ENCODE measurements around the gene LMAN1.
A peak's percentile ranks its signal among the peaks of the same experiment; 100 is the strongest.

Gene LMAN1

GRCh38 chr18:59359576-59359952 is 499 bp upstream of the LMAN1 start:
- DNase-seq (ENCODE audit: low read depth): no peak

GRCh38 chr18:59358414-59358711 is 702 bp downstream of the LMAN1 start:
- DNase-seq (ENCODE audit: low read depth): no peak

- no peak for DNase-seq (ENCODE audit: low read depth)
Observed at GRCh38 chr18:59357928-59358327, 1.1 kb downstream of the LMAN1 start.

GRCh38 chr18:59354731-59355130 is 4.3 kb downstream of the LMAN1 start:
- no peak for DNase-seq (ENCODE audit: low read depth)

GRCh38 chr18:59353079-59353680 is 5.9 kb downstream of the LMAN1 start:
- DNase-seq (ENCODE audit: low read depth): no peak

GRCh38 chr18:59352250-59352855 is 6.7 kb downstream of the LMAN1 start:
- DNase-seq (ENCODE audit: low read depth): no peak

GRCh38 chr18:59345556-59345955 is 13.5 kb downstream of the LMAN1 start:
- no peak for DNase-seq (ENCODE audit: low read depth)

- no peak for DNase-seq (ENCODE audit: low read depth)
Observed at GRCh38 chr18:59344996-59345395, 14.1 kb downstream of the LMAN1 start.

GRCh38 chr18:59343926-59344325 is 15.1 kb downstream of the LMAN1 start:
- no peak for DNase-seq (ENCODE audit: low read depth)

- no peak for DNase-seq (ENCODE audit: low read depth)
Observed at GRCh38 chr18:59340817-59341216, 18.2 kb downstream of the LMAN1 start.

- no peak for DNase-seq (ENCODE audit: low read depth)
Observed at GRCh38 chr18:59340312-59340711, 18.8 kb downstream of the LMAN1 start.

GRCh38 chr18:59332986-59333385 is 26.1 kb downstream of the LMAN1 start:
- no peak for DNase-seq (ENCODE audit: low read depth)

GRCh38 chr18:59328683-59329082 is 30.4 kb downstream of the LMAN1 start:
- no peak for DNase-seq (ENCODE audit: low read depth)

GRCh38 chr18:59325965-59326364 is 33.1 kb downstream of the LMAN1 start:
- DNase-seq (ENCODE audit: low read depth): no peak

- no peak for DNase-seq (ENCODE audit: low read depth)
Observed at GRCh38 chr18:59324623-59324971, 34.5 kb downstream of the LMAN1 start.

- DNase-seq (ENCODE audit: low read depth): no peak
Observed at GRCh38 chr18:59323931-59324622, 35.0 kb downstream of the LMAN1 start.

- DNase-seq (ENCODE audit: low read depth): no peak
Observed at GRCh38 chr18:59318460-59319050, 40.5 kb downstream of the LMAN1 start, which contains the start of gene CPLX4. Gene CPLX4, minus strand, starts transcription at chr18:59318649. Its CDS starts 187 bp downstream, at chr18:59318462.

- DNase-seq (ENCODE audit: low read depth): no peak
Observed at GRCh38 chr18:59311631-59312030, 47.4 kb downstream of the LMAN1 start.

GRCh38 chr18:59308938-59309260 is 50.2 kb downstream of the LMAN1 start:
- DNase-seq (ENCODE audit: low read depth): no peak

GRCh38 chr18:59308248-59308937 is 50.7 kb downstream of the LMAN1 start:
- peak; percentile 45 for DNase-seq (ENCODE audit: low read depth)

- no peak for DNase-seq (ENCODE audit: low read depth)
Observed at GRCh38 chr18:59306640-59307039, 52.4 kb downstream of the LMAN1 start.

- DNase-seq (ENCODE audit: low read depth): no peak
Observed at GRCh38 chr18:59305295-59305694, 53.8 kb downstream of the LMAN1 start.

- no peak for DNase-seq (ENCODE audit: low read depth)
Observed at GRCh38 chr18:59303656-59304195, 55.3 kb downstream of the LMAN1 start.

Measured in stimulated activated CD8-positive, alpha-beta memory T cell treated with anti-CD3 and anti-CD28 coated beads, Interleukin-12 subunit alpha, Interleukin-12 subunit beta, amount 100 ng/mL, for 4 hours (primary cell).